ENCODE measurements around the gene PLK5.
"Not testable (repeated sequence)": the region's sequence is repeated elsewhere in the genome, so short reads cannot be mapped to it uniquely, and the experiment has no call there.

PLK5 gene

DNA sequence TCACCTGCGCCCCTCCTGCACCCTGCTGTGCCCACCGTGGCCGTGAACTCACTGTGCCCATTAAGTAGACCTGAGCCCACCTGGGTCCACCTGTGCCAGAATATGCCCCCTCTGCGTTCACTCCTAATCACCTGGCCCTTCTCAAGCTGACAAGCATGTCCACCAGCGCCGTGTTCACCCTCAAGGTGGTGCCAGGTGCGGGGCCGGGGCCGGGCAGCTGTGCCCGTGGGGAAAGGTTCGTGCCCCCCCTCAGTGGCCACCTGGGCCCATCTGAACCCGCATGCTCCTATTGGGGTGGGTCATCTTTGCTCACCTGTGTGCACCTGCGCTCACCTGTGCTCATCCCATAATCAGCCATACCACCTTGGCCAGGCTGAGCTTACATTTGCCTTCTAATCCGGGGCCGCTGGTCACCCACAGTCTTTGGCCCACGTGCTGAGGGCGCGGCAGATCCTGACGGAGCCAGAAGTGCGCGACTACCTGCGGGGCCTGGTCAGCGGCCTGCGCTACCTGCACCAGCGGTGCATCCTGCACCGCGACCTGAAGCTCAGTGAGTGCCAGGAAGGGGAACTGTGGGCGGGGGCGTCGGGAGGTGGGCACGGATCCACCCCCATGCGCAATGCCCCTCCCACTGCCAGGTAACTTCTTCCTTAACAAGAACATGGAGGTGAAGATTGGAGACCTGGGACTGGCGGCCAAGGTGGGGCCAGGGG lies 2.3 kb downstream of the PLK5 start:
- no peak for DNase-seq

- DNase-seq = no peak
Measured at GRCh38 chr19:1526979-1527649, 3.2 kb downstream of the PLK5 start.

GRCh38 chr19:1527650-1528309 lies 3.9 kb downstream of the PLK5 start:
- DNase-seq = no peak

GRCh38 chr19:1528596-1529429 lies 4.9 kb downstream of the PLK5 start:
- DNase-seq = no peak

DNA sequence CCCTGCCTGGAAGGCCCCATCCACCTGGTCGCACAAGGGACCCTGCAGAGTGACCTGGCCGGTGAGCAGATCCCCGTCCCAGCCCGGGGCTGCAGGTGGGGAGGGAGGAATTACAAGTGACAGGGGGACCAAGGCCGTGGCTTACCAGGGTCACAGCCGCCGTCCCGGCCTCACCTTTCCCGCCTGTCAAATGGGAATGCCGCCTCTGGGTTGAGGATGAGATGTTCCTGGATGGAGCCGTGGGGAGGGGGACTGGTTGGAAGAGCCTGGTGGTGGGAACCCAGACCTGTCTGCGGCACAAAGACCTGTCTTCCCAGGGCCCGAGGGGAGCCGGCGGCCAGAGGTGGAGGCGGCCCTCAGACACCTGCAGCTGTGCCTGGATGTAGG lies 5.5 kb downstream of the PLK5 start:
- no peak for DNase-seq

- not testable (repeated sequence) for DNase-seq
Measured at GRCh38 chr19:1530856-1531255, 7.0 kb downstream of the PLK5 start.

DNA sequence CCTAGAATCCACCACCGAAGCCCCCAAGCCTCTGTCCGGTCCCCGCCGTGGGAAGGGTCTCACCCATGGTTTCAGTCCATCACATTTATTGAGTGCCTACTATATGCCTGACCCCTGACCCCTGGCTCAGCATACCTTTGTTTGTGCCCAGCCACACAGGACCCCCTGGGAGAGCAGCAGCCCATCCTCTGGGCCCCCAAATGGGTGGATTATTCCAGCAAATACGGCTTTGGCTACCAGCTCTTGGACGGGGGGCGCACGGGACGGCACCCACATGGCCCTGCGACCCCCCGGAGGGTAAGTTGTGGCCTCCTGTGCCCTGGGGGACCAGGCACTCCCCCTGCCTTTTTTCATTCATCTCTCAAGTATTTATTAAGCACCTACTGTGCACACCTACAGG lies 7.7 kb downstream of the PLK5 start:
- DNase-seq = no peak

DNA sequence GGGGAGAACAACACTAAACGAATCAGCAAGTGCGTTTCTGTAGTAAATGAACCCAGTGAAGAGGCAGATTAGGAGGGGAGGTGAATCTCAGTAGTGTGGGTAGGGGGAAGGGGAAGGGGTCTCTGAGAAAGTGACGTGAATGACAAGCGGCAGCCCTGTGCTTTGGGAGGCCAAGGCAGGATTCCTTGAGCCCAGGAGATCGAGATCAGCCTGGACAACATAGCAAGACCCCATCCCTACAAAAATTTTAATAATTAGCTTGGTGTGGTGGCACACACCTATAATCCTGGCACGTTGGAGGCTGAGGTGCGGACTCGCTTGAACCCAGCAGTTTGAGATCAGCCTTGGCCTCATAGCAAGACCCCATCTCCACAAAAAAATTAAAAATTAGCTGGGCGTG lies 8.1 kb downstream of the PLK5 start:
- DNase-seq = no peak

- DNase-seq = no peak
Measured at GRCh38 chr19:1533510-1534150, 9.8 kb downstream of the PLK5 start.

DNA sequence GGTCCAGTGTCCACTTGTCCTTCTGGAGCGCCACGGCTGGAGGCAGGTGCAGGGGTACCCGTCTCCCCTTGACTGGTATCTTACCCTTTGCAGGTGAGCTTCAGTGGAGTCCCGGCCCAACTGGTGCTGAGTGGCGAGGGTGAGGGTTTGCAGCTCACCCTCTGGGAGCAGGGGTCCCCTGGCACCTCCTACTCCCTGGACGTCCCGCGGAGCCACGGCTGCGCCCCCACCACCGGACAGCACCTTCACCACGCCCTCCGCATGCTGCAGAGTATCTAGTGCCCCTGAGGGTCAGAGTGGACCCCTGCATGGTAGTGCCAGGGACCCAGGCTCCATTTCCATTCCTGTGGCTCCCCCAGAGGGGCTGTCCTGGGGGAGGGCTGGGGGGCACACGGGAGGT lies 11.1 kb downstream of the PLK5 start:
- DNase-seq = no peak

DNA sequence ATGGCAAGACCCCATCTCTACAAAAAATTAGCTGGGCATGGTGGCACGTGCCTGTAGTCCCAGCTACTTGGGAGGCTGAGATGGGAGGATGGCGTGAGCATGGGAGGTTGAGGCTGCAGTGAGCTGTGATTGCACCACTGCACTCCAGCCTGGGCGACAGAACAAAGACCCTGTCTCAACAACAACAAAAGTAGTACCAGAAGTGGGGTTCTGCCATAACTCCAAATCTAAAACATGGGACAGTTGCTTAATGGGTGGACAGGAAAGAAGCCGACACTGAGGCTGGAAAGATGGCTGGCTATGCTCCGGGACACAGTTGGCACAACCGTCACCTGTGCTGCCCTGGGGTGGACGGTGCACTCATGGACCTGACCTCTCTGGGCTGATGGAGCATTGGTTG lies 11.8 kb downstream of the PLK5 start:
- DNase-seq = not testable (repeated sequence)

- no peak for DNase-seq
Measured at GRCh38 chr19:1538978-1539377, 15.1 kb downstream of the PLK5 start.

GRCh38 chr19:1539749-1540148 lies 15.9 kb downstream of the PLK5 start:
- not testable (repeated sequence) for DNase-seq

GRCh38 chr19:1540365-1540925 lies 16.6 kb downstream of the PLK5 start:
- no peak for DNase-seq

GRCh38 chr19:1549332-1549945 lies 25.6 kb downstream of the PLK5 start:
- DNase-seq = no peak

GRCh38 chr19:1551068-1552040 lies 27.5 kb downstream of the PLK5 start:
- no peak for DNase-seq

- DNase-seq = no peak
Measured at GRCh38 chr19:1553415-1553814, 29.5 kb downstream of the PLK5 start.

DNA sequence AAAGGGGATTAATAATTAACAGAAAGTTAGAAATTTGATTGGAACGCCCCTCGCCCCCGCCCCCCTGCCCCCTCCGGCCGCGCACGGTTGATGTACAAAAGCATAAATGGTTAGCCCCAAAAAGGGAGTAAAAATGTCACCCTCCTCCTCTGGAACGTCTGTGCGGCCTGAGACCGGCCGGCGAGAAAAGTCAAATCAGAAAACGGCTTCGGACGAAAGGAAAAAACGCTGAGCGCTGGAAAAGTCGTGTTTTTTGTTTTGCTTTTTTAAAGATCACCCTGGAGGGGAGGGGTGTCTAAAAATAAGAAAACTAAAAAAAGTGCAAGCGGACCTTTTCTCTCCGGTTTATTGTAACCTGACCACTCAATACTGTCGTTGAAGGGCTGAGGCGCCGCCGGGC lies 31.1 kb downstream of the PLK5 start:
- no peak for DNase-seq

DNA sequence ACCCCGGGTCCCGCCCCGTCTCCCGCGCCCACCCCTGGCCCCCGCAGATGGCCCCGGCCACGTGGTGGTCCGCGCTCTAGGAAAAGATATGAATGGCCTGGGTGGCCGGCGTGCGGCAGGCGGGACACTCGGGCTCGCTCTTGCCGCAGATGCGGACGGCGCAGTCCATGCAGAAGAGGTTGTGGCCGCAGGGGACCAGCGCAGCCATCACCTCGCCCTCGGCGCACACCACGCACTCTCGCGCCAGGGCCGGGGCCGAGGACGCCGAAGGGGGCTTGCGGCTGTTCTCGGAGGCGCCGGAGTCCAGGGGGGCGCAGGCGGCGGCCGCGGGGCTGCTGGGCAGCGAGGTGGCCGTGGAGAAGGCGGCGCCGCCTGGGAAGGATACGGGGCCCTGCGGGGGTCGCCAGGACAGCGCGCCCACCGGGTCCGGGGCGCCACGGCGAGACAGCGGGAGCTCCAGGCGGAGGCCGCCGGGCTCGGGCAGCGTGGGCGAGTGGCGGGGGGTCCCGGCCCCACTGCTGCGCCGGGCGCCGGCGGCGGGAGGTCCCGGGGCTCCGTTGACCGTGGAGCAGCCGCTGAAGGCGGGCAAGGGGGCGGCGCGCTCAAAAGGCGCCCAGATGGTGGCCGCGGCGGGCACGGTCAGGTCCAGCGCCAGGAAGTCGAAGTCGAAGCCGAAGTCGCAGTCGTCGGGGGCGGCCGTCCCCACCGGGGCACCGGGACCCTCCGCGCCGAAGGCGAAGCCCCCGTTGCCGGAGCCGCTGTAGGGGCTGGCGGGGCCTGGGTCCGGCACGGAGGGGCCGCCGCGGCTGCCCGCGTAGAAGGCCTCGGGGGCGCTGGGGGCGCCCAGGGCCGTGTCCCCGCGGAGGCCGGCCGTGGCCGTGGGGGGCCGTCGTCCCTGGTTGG lies 31.9 kb downstream of the PLK5 start:
- DNase-seq = no peak

Measured in 8988T (cell line).